ENCODE results near the gene CPSF4.

The CPSF4 gene

DNA sequence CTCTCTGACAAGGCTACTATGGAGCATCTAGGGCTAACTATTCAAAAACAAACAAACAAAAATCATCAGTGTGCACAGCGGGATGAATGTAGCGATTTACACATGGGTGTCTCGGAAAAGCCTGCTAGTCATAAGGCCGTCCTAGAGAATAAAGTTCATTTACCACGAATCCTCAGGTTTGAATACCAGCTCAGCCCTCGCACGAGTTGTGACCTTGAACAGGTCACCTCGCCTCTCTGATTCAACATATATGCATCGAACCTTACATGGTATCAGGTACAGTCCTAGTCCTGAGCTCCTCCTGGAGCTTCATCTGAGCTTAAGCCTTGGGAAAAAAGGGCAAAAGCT is 26.7 kb downstream of the CPSF4 start:
- TF ChIP-seq, protein P1, sequence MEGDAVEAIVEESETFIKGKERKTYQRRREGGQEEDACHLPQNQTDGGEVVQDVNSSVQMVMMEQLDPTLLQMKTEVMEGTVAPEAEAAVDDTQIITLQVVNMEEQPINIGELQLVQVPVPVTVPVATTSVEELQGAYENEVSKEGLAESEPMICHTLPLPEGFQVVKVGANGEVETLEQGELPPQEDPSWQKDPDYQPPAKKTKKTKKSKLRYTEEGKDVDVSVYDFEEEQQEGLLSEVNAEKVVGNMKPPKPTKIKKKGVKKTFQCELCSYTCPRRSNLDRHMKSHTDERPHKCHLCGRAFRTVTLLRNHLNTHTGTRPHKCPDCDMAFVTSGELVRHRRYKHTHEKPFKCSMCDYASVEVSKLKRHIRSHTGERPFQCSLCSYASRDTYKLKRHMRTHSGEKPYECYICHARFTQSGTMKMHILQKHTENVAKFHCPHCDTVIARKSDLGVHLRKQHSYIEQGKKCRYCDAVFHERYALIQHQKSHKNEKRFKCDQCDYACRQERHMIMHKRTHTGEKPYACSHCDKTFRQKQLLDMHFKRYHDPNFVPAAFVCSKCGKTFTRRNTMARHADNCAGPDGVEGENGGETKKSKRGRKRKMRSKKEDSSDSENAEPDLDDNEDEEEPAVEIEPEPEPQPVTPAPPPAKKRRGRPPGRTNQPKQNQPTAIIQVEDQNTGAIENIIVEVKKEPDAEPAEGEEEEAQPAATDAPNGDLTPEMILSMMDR (IDR thresholded peaks at IDR 0.05; ENCODE audit: insufficient read depth, low read depth, low read length, missing control alignments): no peak
- no peak for DNase-seq (ENCODE audit: low read depth)

DNA sequence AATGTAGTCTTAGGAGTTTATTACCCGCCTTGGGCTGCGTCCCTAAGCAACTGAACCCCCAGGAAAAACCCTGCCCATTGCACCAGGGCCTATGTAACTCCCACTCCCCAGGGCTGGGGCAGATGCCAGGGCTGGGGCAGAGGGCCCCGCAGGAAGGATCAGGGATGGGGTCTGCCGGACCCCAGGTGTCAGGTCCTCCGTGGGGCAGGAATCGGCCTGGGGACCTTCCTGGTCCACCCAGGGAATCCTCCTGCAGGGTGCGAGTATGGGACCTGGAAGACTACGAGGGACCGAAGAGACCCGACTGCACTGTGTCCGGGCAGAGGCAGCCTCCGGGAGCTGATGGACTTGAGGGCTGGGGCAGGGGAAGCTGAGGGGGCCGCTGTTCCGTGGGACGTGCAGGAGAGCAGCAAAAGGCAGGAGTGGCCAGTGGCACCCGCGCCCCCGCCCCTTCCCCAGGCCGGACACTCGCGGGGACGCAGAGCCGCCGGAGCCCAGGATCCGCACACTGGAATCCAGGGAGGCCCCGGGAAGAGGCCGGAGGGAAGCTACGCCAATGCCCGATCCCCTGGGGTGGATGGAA is 29.7 kb downstream of the CPSF4 start:
- no peak overlapping the region for H3K4me3 ChIP-seq (ENCODE audit: low read depth, low read length)
- DNase-seq (ENCODE audit: low read depth): no peak
- TF ChIP-seq, protein P1 (IDR thresholded peaks at IDR 0.05; ENCODE audit: insufficient read depth, low read depth, low read length, missing control alignments): no peak

More for the DNA sequence above, 26.7 kb downstream of the CPSF4 start:
- peak overlapping the region; percentile 64 for H3K4me3 ChIP-seq (ENCODE audit: low read depth, low read length)

DNA sequence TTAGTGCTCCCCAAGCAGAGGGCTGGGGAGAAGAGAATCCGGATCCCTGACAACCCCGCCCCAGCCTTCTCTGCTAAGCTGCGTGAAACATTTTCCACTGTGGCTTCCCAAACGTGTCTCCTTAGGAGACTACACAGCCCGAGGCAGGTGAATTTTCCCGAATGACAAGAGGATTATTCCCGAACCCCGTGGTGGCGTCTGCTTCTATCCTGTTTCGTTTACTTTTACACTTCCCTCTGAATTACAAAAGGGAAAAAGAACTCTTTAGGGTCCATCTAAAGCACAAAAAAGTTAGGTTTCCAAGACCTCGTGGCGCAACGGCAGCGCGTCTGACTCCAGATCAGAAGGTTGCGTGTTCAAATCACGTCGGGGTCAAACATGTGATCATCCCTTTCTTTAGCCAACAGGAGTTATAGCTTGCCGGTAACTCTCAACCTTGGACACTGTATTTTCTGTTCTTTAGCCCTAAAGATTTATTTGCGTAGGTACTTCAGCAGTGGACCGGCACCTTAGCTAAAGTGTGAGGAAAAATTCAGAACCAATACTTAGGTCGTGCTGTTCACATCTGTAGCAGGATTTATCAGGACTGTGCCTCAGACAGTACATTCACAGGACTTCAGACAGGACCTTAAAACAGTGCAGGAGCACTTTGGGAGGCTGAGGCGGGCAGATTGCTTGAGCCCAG is 30.8 kb downstream of the CPSF4 start:
- TF ChIP-seq, protein P1 (IDR thresholded peaks at IDR 0.05; ENCODE audit: insufficient read depth, low read depth, low read length, missing control alignments): no peak
- DNase-seq (ENCODE audit: low read depth): no peak
- H3K4me3 ChIP-seq (ENCODE audit: low read depth, low read length): no peak overlapping the region

DNA sequence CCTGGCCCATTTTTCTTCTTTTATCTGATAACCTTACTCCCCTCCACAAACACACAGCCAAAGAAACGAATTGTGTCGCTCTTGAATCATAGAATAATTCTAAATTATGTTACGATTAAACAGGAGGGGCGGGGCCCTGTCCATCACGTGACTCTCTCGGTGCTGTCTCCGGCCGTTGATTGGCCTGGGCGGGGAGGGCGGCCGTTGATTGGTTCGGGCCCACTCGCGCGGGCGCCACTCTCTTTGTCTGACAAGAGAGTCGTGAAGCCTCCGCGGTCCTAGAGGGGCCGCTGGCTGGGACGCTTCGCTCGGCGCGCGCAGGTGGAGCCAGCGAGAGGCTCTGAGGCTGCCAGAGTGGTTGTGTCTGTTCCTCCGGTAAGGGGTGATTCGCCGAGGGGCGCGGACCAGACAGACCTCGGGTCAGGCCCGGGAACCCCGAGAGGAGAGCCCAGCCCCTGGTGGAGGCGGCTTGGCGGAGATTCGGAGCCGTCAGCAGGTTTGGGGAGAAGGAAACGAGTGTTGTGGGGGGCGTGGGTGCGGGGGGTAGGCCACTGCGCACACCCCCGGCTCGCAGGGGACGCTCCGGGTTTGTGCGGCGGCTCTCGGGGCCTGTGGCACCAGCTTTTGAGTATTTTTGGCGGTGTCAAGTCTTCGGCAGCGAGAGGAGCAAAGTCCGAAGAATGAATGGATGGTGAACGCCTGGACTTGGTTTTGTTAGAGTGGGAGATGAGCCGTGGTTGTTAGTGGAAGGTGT is 34.0 kb downstream of the CPSF4 start, which contains the start of gene ZNF789:
Gene ZNF789, plus strand, starts transcription at position 330 of the 754 bp plus-strand sequence. CDS start 3,567 bp downstream, outside the sequence.
- H3K4me3 ChIP-seq (ENCODE audit: low read depth, low read length): peak within 1 kb of the TSS; percentile 93
- DNase-seq (ENCODE audit: low read depth): peak; percentile 98
- TF ChIP-seq, protein P1 (IDR thresholded peaks at IDR 0.05; ENCODE audit: insufficient read depth, low read depth, low read length, missing control alignments): no peak

DNA sequence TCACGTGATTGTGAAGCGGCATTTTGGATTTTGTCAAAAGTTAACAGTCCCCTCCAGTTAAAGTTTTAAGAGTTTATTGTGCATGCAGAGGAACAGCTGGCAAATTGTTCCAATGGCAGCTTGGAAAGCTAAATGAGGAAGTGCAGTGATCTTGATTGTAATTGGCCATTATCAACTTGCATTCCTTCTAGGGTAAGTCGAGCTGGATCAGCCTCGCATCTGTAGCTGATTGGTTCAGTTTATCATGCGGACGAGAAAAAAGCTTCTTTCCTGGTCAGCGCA is 34.5 kb downstream of the CPSF4 start:
- TF ChIP-seq, protein P1 (IDR thresholded peaks at IDR 0.05; ENCODE audit: insufficient read depth, low read depth, low read length, missing control alignments): no peak
- DNase-seq (ENCODE audit: low read depth): peak; percentile 68
- H3K4me3 ChIP-seq (ENCODE audit: low read depth, low read length): peak overlapping the region; percentile 93

DNA sequence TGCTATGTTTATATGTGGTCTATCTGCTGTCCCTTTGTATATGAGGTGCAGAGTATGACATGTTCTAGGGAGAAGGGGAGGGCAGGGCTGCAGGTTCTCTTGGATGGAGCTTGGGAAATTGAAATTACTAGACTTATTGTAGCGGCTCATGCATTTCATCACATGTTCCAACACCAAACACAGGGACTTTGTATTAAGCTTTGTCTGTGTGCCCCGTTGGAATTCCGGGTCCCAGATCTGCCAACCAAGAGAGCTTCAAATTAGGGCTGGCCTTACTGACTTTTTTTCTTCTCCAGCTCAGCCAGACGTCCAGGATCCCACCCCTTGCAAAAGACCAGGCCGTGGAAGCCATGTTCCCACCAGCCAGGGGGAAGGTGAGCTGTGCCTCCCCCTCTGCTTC is 37.4 kb downstream of the CPSF4 start:
- no peak for DNase-seq (ENCODE audit: low read depth)
- TF ChIP-seq, protein P1 (IDR thresholded peaks at IDR 0.05; ENCODE audit: insufficient read depth, low read depth, low read length, missing control alignments): no peak

More for the DNA sequence above, 37.4 kb downstream of the CPSF4 start:
- no peak overlapping the region for H3K4me3 ChIP-seq (ENCODE audit: low read depth, low read length)

Data from GM12865 (cell line).